DOHH2 (cell line): Measurements from ENCODE around the gene LDAF1.

Source experiments
- H3F3A ChIP-seq: fragments of 200-600 bp; sonication (generic), shearing (Covaris generic); 2 replicates; pipeline ENCODE4 v1.6.0; 2016; ENCODE audit warnings: antibody characterized with exemption, mild to moderate bottlenecking; ENCODE audit not compliant: control insufficient read depth, insufficient read depth
- H3K27ac ChIP-seq: fragments of 200-600 bp; sonication (generic); 2 replicates; pipeline ENCODE4 v1.5.1; 2014; ENCODE audit warnings: low read depth, mild to moderate bottlenecking, low read length, moderate library complexity
- H3K27me3 ChIP-seq: fragments of 200-600 bp; sonication (generic); 2 replicates; pipeline ENCODE4 v1.6.1; 2014; ENCODE audit warnings: mild to moderate bottlenecking, low read length, mixed read lengths; ENCODE audit not compliant: control insufficient read depth
- H3K36me3 ChIP-seq: fragments of 200-600 bp; sonication (generic); 2 replicates; pipeline ENCODE4 v1.6.1; 2014; ENCODE audit warnings: mild to moderate bottlenecking, low read length, moderate library complexity, mixed read lengths; ENCODE audit not compliant: control insufficient read depth
- H3K4me1 ChIP-seq: fragments of 200-600 bp; sonication (generic); 2 replicates; pipeline ENCODE4 v1.6.1; 2014; ENCODE audit warnings: mild to moderate bottlenecking, low read length, mixed read lengths; ENCODE audit not compliant: control insufficient read depth
- H3K4me2 ChIP-seq: fragments of 200-600 bp; sonication (generic); 2 replicates; pipeline ENCODE4 v1.6.0; 2014; ENCODE audit warnings: mild to moderate bottlenecking, low read length, moderate library complexity
- H3K4me3 ChIP-seq: fragments of 200-600 bp; sonication (generic); 2 replicates; pipeline ENCODE4 v1.5.1; 2014; ENCODE audit warnings: mild to moderate bottlenecking, low read length, mixed read lengths
- H3K79me2 ChIP-seq: fragments of 200-600 bp; sonication (generic); 2 replicates; pipeline ENCODE4 v1.6.1; 2014; ENCODE audit warnings: mild to moderate bottlenecking, low read length, mixed read lengths; ENCODE audit not compliant: control insufficient read depth
- H3K9me2 ChIP-seq: fragments of 200-600 bp; sonication (generic); replicated peaks from 2 replicates; pipeline ENCODE4 v1.6.1; 2014; ENCODE audit warnings: mild to moderate bottlenecking, low read length, mixed read lengths; ENCODE audit not compliant: control insufficient read depth
- H3K9me3 ChIP-seq: fragments of 200-600 bp; sonication (generic); 2 replicates; pipeline ENCODE4 v1.6.1; 2014; ENCODE audit warnings: antibody characterized with exemption, low read length, mixed read lengths; ENCODE audit not compliant: control insufficient read depth, insufficient read depth
- H4K20me1 ChIP-seq: fragments of 200-600 bp; sonication (generic); 2 replicates; pipeline ENCODE4 v1.6.0; 2014; ENCODE audit warnings: low read depth, mild to moderate bottlenecking, antibody characterized with exemption, low read length, moderate library complexity; ENCODE audit not compliant: control insufficient read depth, insufficient read depth
- CTCF ChIP-seq: fragments of 200-600 bp; sonication (generic); IDR thresholded peaks from one replicate; pipeline ENCODE4 v1.5.1; 2014; ENCODE audit warnings: antibody characterized with exemption, mild to moderate bottlenecking, low read depth, low read length; ENCODE audit not compliant: poor library complexity, severe bottlenecking
- EZH2phosphoT487 ChIP-seq: fragments of 200-600 bp; sonication (generic); IDR thresholded peaks from 2 replicates; pipeline ENCODE4 v1.6.1; 2017; ENCODE audit warnings: borderline replicate concordance, mild to moderate bottlenecking, antibody characterized with exemption, low read length, moderate library complexity, mixed read lengths

LDAF1 gene

GRCh38 chr16:21217121-21217520, 58.6 kb downstream of the LDAF1 start:
- Histone ChIP-seq H3K4me2 (no peak overlapping the region), H3K36me3 (no peaks in the 10 kb centered on the region), H4K20me1 (no peaks in the 10 kb centered on the region), H3K9me2 (no peaks in the 10 kb centered on the region), H3F3A (no peaks in the 10 kb centered on the region), H3K4me1 (no peaks in the 10 kb centered on the region), H3K4me3 (no peak overlapping the region), H3K27ac (no peak overlapping the region), H3K9me3 (no peaks in the 10 kb centered on the region), H3K79me2 (no peaks in the 10 kb centered on the region), H3K27me3 (peaks cover 14% of the 10 kb centered on the region)
- TF ChIP-seq EZH2phosphoT487 = no peak
- no peak for TF ChIP-seq CTCF

GRCh38 chr16:21218153-21218552, 59.7 kb downstream of the LDAF1 start:
- H3K36me3 ChIP-seq = no peaks in the 10 kb centered on the region
- no peaks in the 10 kb centered on the region for H4K20me1 ChIP-seq
- H3K27me3 ChIP-seq = peaks cover 17% of the 10 kb centered on the region
- H3K4me3 ChIP-seq = no peak overlapping the region
- H3K4me1 ChIP-seq = no peaks in the 10 kb centered on the region
- no peaks in the 10 kb centered on the region for H3K9me2 ChIP-seq
- H3K79me2 ChIP-seq = no peaks in the 10 kb centered on the region
- H3K4me2 ChIP-seq = no peak overlapping the region
- no peaks in the 10 kb centered on the region for H3F3A ChIP-seq
- TF ChIP-seq CTCF (no peak), EZH2phosphoT487 (no peak)
- H3K9me3 ChIP-seq = no peaks in the 10 kb centered on the region
- no peak overlapping the region for H3K27ac ChIP-seq

- H3K27me3 ChIP-seq = peaks cover 18% of the 10 kb centered on the region
- H3F3A ChIP-seq = no peaks in the 10 kb centered on the region
- H4K20me1 ChIP-seq = no peaks in the 10 kb centered on the region
- no peaks in the 10 kb centered on the region for H3K4me1 ChIP-seq
- no peaks in the 10 kb centered on the region for H3K79me2 ChIP-seq
- no peak for TF ChIP-seq CTCF
- TF ChIP-seq EZH2phosphoT487 = no peak
- no peak overlapping the region for H3K27ac ChIP-seq
- no peak overlapping the region for H3K4me3 ChIP-seq
- no peaks in the 10 kb centered on the region for H3K9me3 ChIP-seq
- H3K36me3 ChIP-seq = no peaks in the 10 kb centered on the region
- no peaks in the 10 kb centered on the region for H3K9me2 ChIP-seq
- H3K4me2 ChIP-seq = no peak overlapping the region
Measured at GRCh38 chr16:21219551-21219950, 61.1 kb downstream of the LDAF1 start.
